ENCODE data around the gene COX15. TPM values are rescaled to one million over a fixed set of nuclear protein-coding genes. Genes with fewer than 3 reads are reported as not detected.

Gene COX15
- total RNA-seq, 2 donors from 2014 or later: 36.5 to 41.2 TPM

DNA sequence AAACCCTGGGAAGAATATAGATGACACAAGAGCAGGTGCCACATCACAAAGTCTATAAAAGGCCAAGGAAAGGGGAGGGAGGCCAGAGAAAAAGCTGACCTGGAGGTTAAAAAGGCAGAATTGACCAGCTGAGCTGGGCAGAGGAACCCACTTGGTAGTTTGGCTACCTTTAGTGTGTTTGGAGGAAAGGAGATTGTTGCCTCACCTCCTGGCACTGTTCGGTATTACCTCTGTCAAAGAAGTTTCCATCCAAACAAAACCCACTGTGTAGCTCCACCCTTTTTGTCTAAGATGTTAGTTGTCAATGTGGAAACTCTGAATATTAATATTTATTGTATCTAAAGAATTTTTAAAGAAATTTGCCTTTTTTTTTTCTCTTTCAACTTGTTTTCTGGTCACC is 49.2 kb downstream of the COX15 start:
- H3K9me3 ChIP-seq: no peaks in the 10 kb centered on the region
- TF ChIP-seq, protein P1, sequence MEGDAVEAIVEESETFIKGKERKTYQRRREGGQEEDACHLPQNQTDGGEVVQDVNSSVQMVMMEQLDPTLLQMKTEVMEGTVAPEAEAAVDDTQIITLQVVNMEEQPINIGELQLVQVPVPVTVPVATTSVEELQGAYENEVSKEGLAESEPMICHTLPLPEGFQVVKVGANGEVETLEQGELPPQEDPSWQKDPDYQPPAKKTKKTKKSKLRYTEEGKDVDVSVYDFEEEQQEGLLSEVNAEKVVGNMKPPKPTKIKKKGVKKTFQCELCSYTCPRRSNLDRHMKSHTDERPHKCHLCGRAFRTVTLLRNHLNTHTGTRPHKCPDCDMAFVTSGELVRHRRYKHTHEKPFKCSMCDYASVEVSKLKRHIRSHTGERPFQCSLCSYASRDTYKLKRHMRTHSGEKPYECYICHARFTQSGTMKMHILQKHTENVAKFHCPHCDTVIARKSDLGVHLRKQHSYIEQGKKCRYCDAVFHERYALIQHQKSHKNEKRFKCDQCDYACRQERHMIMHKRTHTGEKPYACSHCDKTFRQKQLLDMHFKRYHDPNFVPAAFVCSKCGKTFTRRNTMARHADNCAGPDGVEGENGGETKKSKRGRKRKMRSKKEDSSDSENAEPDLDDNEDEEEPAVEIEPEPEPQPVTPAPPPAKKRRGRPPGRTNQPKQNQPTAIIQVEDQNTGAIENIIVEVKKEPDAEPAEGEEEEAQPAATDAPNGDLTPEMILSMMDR (IDR thresholded peaks at IDR 0.05): peak in 1 of 4 experiments; percentile 33
- no peak for TF ChIP-seq POLR2AphosphoS5 (IDR thresholded peaks at IDR 0.05)
- H3K4me1 ChIP-seq (replicated peaks): peaks cover 6% of the 10 kb centered on the region
- H3K27me3 ChIP-seq (replicated peaks; ENCODE audit: insufficient read depth): no peaks in the 10 kb centered on the region
- 36% methylated on average over 1 of the region's 1 CpG for WGBS
- peak; percentile 14 for DNase-seq (ENCODE audit: low spot score)
- H3K4me3 ChIP-seq: no peak overlapping the region
- intact Hi-C loops (cut with DNase I): no loop called here
- no peak overlapping the region for H3K27ac ChIP-seq
- H3K36me3 ChIP-seq: no peaks in the 10 kb centered on the region

Other genes with a start within 250 kb of the COX15 start
- gene NKX2-3, start 199.2 kb downstream of the COX15 start, total RNA-seq: not detected
- 10 to 100 TPM; 16.0 to 50.6 TPM for gene SLC25A28, start 111.7 kb downstream of the COX15 start, total RNA-seq
- 10 to 100 TPM in 1 of 2 donors, 1 to 10 TPM in 1; 8.1 to 17.4 TPM for gene ENTPD7, start 72.6 kb downstream of the COX15 start, total RNA-seq
- gene CUTC, start 107 bp upstream of the COX15 start, total RNA-seq: 10 to 100 TPM; 18.4 to 27.3 TPM
- gene ABCC2, start 50.5 kb upstream of the COX15 start, total RNA-seq: under 1 TPM; 0.14 to 0.74 TPM